GM12878 (cell line): Measurements from ENCODE around the gene LY6G6D. TPM values are rescaled to one million over a fixed set of nuclear protein-coding genes. Genes with fewer than 3 reads are reported as not detected.

Experiments used
- ATAC-seq: fragments of 200-7000 bp; cut with Tn5 transposase; 3 replicates; pipeline ENCODE4 v1.9.1; 2020; ENCODE audit warnings: mild to moderate bottlenecking, moderate library complexity
- BruUV-seq: library from RNA; stranded (reverse); fragments of 400-500 nt; replicated peaks from 2 replicates; lab custom pipeline; 2021; lab: Mats Ljungman, UMichigan
- CTCF ChIA-PET: fragments of 300-600 bp; sonication (Branson Sonifier 250); formaldehyde crosslinking; extraction: SDS; loops from one replicate; lab custom pipeline; 2021; ENCODE audit warnings: inconsistent platforms; lab: Yijun Ruan, JAX
- POLR2A ChIA-PET: fragments of 350-600 bp; formaldehyde crosslinking; extraction: SDS; loops from one replicate; lab custom pipeline; 2021; ENCODE audit warnings: inconsistent platforms; lab: Charles Lee
- RAD21 ChIA-PET: fragments of 300-600 bp; sonication (Branson Sonifier 250); formaldehyde crosslinking; loops from one replicate; lab custom pipeline; 2023; ENCODE audit warnings: antibody characterized with exemption; ENCODE audit not compliant: unreplicated experiment; lab: Charles Lee
- SMC1A ChIA-PET: fragments of 300-600 bp; sonication (Branson Sonifier 250); formaldehyde crosslinking; loops from one replicate; lab custom pipeline; 2023; ENCODE audit not compliant: unreplicated experiment, uncharacterized antibody; lab: Charles Lee
- DNase-seq: peaks from one replicate; pipeline ENCODE4 v3.0.0-alpha.2; 2011; ENCODE audit warnings: low read depth, low spot score
- FAIRE-seq: peaks from 3 replicates; lab custom pipeline; 2011; peaks lifted over from hg19 to GRCh38; lab: Jason Lieb, UNC
- H2AFZ ChIP-seq: 2 replicates; pipeline ENCODE4 v1.6.0; 2011; ENCODE audit warnings: low read depth, low read length, control low read depth; ENCODE audit not compliant: control insufficient read depth
- H3K27ac ChIP-seq: 2 replicates; pipeline ENCODE4 v1.5.1; 2011; ENCODE audit warnings: control low read depth; ENCODE audit not compliant: control insufficient read depth, insufficient read depth
- H3K27me3 ChIP-seq, 2 experiments: replicated peaks in 1 of 2; 2 replicates each; pipeline versions ENCODE4 v1.6.0 to v1.6.1; 2011; ENCODE audit warnings: low read length in 1 of 2; ENCODE audit not compliant: control insufficient read depth in 2 of 2, insufficient read depth in 2 of 2
- H3K36me3 ChIP-seq, 2 experiments: 2 replicates each; pipeline ENCODE4 v1.5.1; 2011; ENCODE audit warnings: low read length in 1 of 2; ENCODE audit not compliant: control insufficient read depth in 2 of 2, insufficient read depth in 2 of 2
- H3K4me1 ChIP-seq: 2 replicates; pipeline ENCODE4 v1.6.1; 2011; ENCODE audit warnings: mild to moderate bottlenecking, low read length, moderate library complexity, mixed read lengths; ENCODE audit not compliant: control insufficient read depth, insufficient read depth
- H3K4me2 ChIP-seq: 2 replicates; pipeline ENCODE4 v1.6.0; 2011; ENCODE audit warnings: control low read depth; ENCODE audit not compliant: control insufficient read depth, insufficient read depth
- H3K4me3 ChIP-seq: fragments of 200-600 bp; sonication (generic); 2 replicates; pipeline ENCODE4 v1.5.1; 2016
- H3K79me2 ChIP-seq: 2 replicates; pipeline ENCODE4 v1.6.0; 2011; ENCODE audit warnings: low read length; ENCODE audit not compliant: control insufficient read depth, insufficient read depth
- H3K9ac ChIP-seq: 2 replicates; pipeline ENCODE4 v1.8.0; 2011; ENCODE audit warnings: low read length, control low read depth, mixed read lengths; ENCODE audit not compliant: control insufficient read depth, insufficient read depth
- H3K9me3 ChIP-seq: replicated peaks from 3 replicates; pipeline ENCODE4 v1.5.1; 2011; ENCODE audit warnings: mild to moderate bottlenecking, low read length; ENCODE audit not compliant: control insufficient read depth, insufficient read depth
- H4K20me1 ChIP-seq: 2 replicates; pipeline ENCODE4 v1.6.0; 2011; ENCODE audit not compliant: control insufficient read depth, insufficient read depth
- BHLHE40 ChIP-seq, 2 experiments: fragments of 450-650 bp in 1 of 2; IDR thresholded peaks; 2 replicates each; pipeline ENCODE4 v1.6.1; 2011 to 2017; ENCODE audit warnings: low read depth in 2 of 2, borderline replicate concordance in 1 of 2, improper control_type of control experiment in 1 of 2, low read length in 1 of 2, mild to moderate bottlenecking in 1 of 2
- CBFB ChIP-seq: IDR thresholded peaks from 2 replicates; pipeline ENCODE4 v1.6.1; 2016; ENCODE audit warnings: antibody characterized with exemption, low read depth
- EED ChIP-seq: sonication (generic); IDR thresholded peaks from 2 replicates; pipeline ENCODE4 v1.6.1; 2016; ENCODE audit warnings: antibody characterized with exemption, low read depth
- HDGF ChIP-seq: fragments of 450-650 bp; IDR thresholded peaks from 2 replicates; pipeline ENCODE4 v1.6.1; 2016; ENCODE audit warnings: antibody characterized with exemption
- IRF4 ChIP-seq: IDR thresholded peaks from 2 replicates; pipeline ENCODE4 v1.6.1; 2011; ENCODE audit warnings: low read depth, low read length
- JUND ChIP-seq: IDR thresholded peaks from 2 replicates; pipeline ENCODE4 v1.6.1; 2012; ENCODE audit warnings: low read depth, mild to moderate bottlenecking, low read length, improper control_type of control experiment, moderate library complexity
- MAX ChIP-seq: IDR thresholded peaks from 2 replicates; pipeline ENCODE4 v1.6.1; 2012; ENCODE audit warnings: low read depth, low read length, improper control_type of control experiment
- NKRF ChIP-seq: fragments of 450-650 bp; conservative IDR thresholded peaks from 2 replicates; pipeline ENCODE4 v1.6.1; 2017; ENCODE audit warnings: mild to moderate bottlenecking, moderate library complexity
- RAD21 ChIP-seq: IDR thresholded peaks from 2 replicates; pipeline ENCODE4 v1.6.1; 2011; ENCODE audit warnings: mild to moderate bottlenecking, low read depth, low read length, moderate library complexity; ENCODE audit not compliant: insufficient read depth
- RFX5 ChIP-seq: IDR thresholded peaks from 2 replicates; pipeline ENCODE4 v1.6.1; 2011; ENCODE audit warnings: low read depth, low read length, improper control_type of control experiment
- SP1 ChIP-seq: IDR thresholded peaks from one replicate; pipeline ENCODE4 v1.6.1; 2011; ENCODE audit warnings: low read depth, low read length
- SRF ChIP-seq, 2 experiments: IDR thresholded peaks; 2 replicates each; pipeline ENCODE4 v1.6.1; 2011; ENCODE audit warnings: low read depth in 2 of 2, low read length in 2 of 2, mild to moderate bottlenecking in 1 of 2, moderate library complexity in 1 of 2
- STAT3 ChIP-seq: IDR thresholded peaks from 2 replicates; pipeline ENCODE4 v1.6.1; 2011; ENCODE audit warnings: low read depth, low read length, improper control_type of control experiment
- TBL1XR1 ChIP-seq: IDR thresholded peaks from 2 replicates; pipeline ENCODE4 v1.6.1; 2012; ENCODE audit warnings: low read depth, low read length, improper control_type of control experiment
- USF1 ChIP-seq: IDR thresholded peaks from 2 replicates; pipeline ENCODE4 v1.6.1; 2011; ENCODE audit warnings: borderline replicate concordance, low read depth, mild to moderate bottlenecking, moderate library complexity, mixed read lengths, low read length; ENCODE audit not compliant: insufficient read depth; ENCODE audit errors: extremely low read length
- WGBS: methylation state at CpG from one replicate; pipeline ENCODE4 v1.1.6; 2016; ENCODE audit warnings: low lambda C conversion rate; ENCODE audit not compliant: insufficient replicate concordance, insufficient coverage; ENCODE audit errors: missing lambda C conversion rate; 5-methylcytosine and 5-hydroxymethylcytosine counted together
- in situ Hi-C: fragments of 300-500 bp; cut with MboI; formaldehyde crosslinking; loops from 9 replicates; pipeline ENCODE4 v1.14.3; 2018; ENCODE audit warnings: mixed read lengths
- intact Hi-C: fragments of 100-400 bp; cut with micrococcal nuclease; formaldehyde crosslinking; loops from one replicate; pipeline ENCODE4 v1.14.2; 2022; ENCODE audit not compliant: unreplicated experiment
- polyA plus RNA-seq, 11 experiments: library from polyadenylated mRNA; depleted of rRNA in 4 of 11; unstranded in 6 of 11; stranded (reverse) in 5 of 11; fragments of >200 nt; fragmentation: Nextera tagmentation in 4 of 11; fragmentation: Illumina TruSeq in 1 of 11; extraction: Ambion mirVana in 4 of 11; extraction: Trizol in 1 of 11; gene quantifications; 1 replicate in 1 of 11; 2 replicates in 10 of 11; pipeline versions ENCODE4 v1.2.1 to v1.2.3, GENCODE V29; 2011 to 2016; ENCODE audit warnings: inconsistent platforms in 2 of 11, missing spikeins in 2 of 11, low read depth in 1 of 11
- total RNA-seq, 4 experiments: library from RNA; depleted of rRNA in 3 of 4; stranded (reverse); fragments of >200 nt in 3 of 4; fragmentation: Illumina TruSeq in 1 of 4; extraction: Trizol in 1 of 4; gene quantifications; 2 replicates each; pipeline versions ENCODE4 v1.2.1 to v1.2.3, GENCODE V29; 2013 to 2021
- TF ChIP-seq, protein P1 (sequence below): fragments of 450-650 bp; IDR thresholded peaks from 2 replicates; pipeline ENCODE4 v1.6.1; 2017; ENCODE audit warnings: mild to moderate bottlenecking, low read depth, inconsistent platforms; ENCODE audit not compliant: poor library complexity, severe bottlenecking

The LY6G6D gene
- total and polyA plus RNA-seq, 10 of the 15 experiments (the other 5 are each of a cell fraction or from before 2014, with no cell fraction given): not detected

GRCh38 chr6:31734821-31735406 is 19.8 kb downstream of the LY6G6D start:
- peaks cover 26% of the 10 kb centered on the region for H3K4me1 ChIP-seq
- CTCF ChIA-PET: interaction anchor here (0.5 to 15.8 kb wide), 9 partner anchors 11 to 154 kb away, joined by 3 to 208 read pairs (median 3); partner anchors contain the start of gene VARS1
- POLR2A ChIA-PET: interaction anchor here (0.6 to 9.7 kb wide), 12 partner anchors 21 to 1523 kb away, joined by 3 to 158 read pairs (median 4); partner anchors contain the start of genes HSPA1A, HSPA1B, HSPA1L and LSM2
- H3K36me3 ChIP-seq: peaks cover 6 to 13% of the 10 kb centered on the region in 2 experiments; a peak in 3 of 4 replicates
- H3K4me3 ChIP-seq: peak overlapping the region; percentile 100
- SMC1A ChIA-PET: interaction anchor here (0.6 to 6.3 kb wide), 11 partner anchors 11 to 98 kb away, joined by 3 to 42 read pairs (median 3); partner anchors contain the start of genes C6orf47, LSM2, LY6G5C and MPIG6B
- no peaks in the 10 kb centered on the region for H3K9me3 ChIP-seq
- no peak overlapping the region; the same call in 1 of the 2 replicates for H2AFZ ChIP-seq
- WGBS: 3% methylated on average over 18 of the region's 18 CpGs
- DNase-seq (peak; percentile 60), FAIRE-seq (peak; percentile 56), ATAC-seq (peak; percentile 35)
- intact Hi-C loops (loop anchor here (5.0 kb wide), 2 partner anchors 53 to 68 kb away; partner anchors contain the start of genes CSNK2B, LY6G5B and LY6G5C), in situ Hi-C loops (no loop called here)
- H3K4me2 ChIP-seq: peak overlapping the region; percentile 99
- no peaks in the 10 kb centered on the region for H3K27me3 ChIP-seq
- H3K27ac ChIP-seq: peak overlapping the region; percentile 99
- RAD21 ChIA-PET: interaction anchor here (1.0 to 5.6 kb wide), 6 partner anchors 35 to 95 kb away, joined by 4 to 53 read pairs (median 10); partner anchors contain the start of genes HSPA1A, HSPA1B and HSPA1L
- no TSS peak for BruUV-seq
- peak overlapping the region; percentile 98 for H3K9ac ChIP-seq
- H3K79me2 ChIP-seq: peaks cover 40% of the 10 kb centered on the region
- H4K20me1 ChIP-seq: 0 out of 2 replicates have a peak, but pooled peaks cover 4% of the 10 kb centered on the region
- no peak for TF ChIP-seq MAX
- TF ChIP-seq SP1: peak; percentile 33
- peak; percentile 35 for TF ChIP-seq EED
- TF ChIP-seq JUND: no peak
- TF ChIP-seq CBFB: no peak
- TF ChIP-seq SRF (IDR thresholded peaks at IDR 0.05; ENCODE audit: low read depth in 2 of 2, low read length in 2 of 2): no peak
- no peak for TF ChIP-seq RFX5
- TF ChIP-seq, protein P1, sequence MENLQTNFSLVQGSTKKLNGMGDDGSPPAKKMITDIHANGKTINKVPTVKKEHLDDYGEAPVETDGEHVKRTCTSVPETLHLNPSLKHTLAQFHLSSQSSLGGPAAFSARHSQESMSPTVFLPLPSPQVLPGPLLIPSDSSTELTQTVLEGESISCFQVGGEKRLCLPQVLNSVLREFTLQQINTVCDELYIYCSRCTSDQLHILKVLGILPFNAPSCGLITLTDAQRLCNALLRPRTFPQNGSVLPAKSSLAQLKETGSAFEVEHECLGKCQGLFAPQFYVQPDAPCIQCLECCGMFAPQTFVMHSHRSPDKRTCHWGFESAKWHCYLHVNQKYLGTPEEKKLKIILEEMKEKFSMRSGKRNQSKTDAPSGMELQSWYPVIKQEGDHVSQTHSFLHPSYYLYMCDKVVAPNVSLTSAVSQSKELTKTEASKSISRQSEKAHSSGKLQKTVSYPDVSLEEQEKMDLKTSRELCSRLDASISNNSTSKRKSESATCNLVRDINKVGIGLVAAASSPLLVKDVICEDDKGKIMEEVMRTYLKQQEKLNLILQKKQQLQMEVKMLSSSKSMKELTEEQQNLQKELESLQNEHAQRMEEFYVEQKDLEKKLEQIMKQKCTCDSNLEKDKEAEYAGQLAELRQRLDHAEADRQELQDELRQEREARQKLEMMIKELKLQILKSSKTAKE: no peak
- peak; percentile 22 to 49; a peak in 1 of 4 replicates for TF ChIP-seq BHLHE40 (IDR thresholded peaks at IDR 0.05; ENCODE audit: borderline replicate concordance in 1 of 2, low read depth in 2 of 2, low read length in 1 of 2)
- 0 out of 2 replicates have a peak, but pooled peaks have one; percentile 42 for TF ChIP-seq IRF4
- TF ChIP-seq NKRF: 0 out of 2 replicates have a peak, but pooled peaks have one; percentile 38
- TF ChIP-seq TBL1XR1: peak; percentile 81
- TF ChIP-seq USF1: no peak
- peak; percentile 89 for TF ChIP-seq HDGF
- TF ChIP-seq STAT3: no peak
- TF ChIP-seq RAD21: no peak
